Daoy (cell line): Measurements from ENCODE around the gene GRID1. TPM values are rescaled to one million over a fixed set of nuclear protein-coding genes. Genes with fewer than 3 reads are reported as not detected.
"Not testable (repeated sequence)": the region's sequence is repeated elsewhere in the genome, so short reads cannot be mapped to it uniquely, and the experiment has no call there.

Experiments
- DNase-seq: peaks from one replicate; pipeline ENCODE4 v3.0.0-alpha.2; 2015; ENCODE audit warnings: low read depth
- total RNA-seq: library from RNA; depleted of rRNA; stranded (reverse); fragments of >200 nt; shearing (Covaris generic); gene quantifications from 2 replicates; pipeline ENCODE4 v1.2.3, GENCODE V29; 2014

The GRID1 gene
- total RNA-seq, 1 experiment from 2014 or later: not detected

- no peak for DNase-seq
Observed at GRCh38 chr10:86192147-86192546, 174.4 kb downstream of the GRID1 start.

- no peak for DNase-seq
Observed at GRCh38 chr10:86191686-86192085, 174.9 kb downstream of the GRID1 start.

- DNase-seq: no peak
Observed at GRCh38 chr10:86191166-86191565, 175.4 kb downstream of the GRID1 start.

GRCh38 chr10:86190291-86190690 lies 176.3 kb downstream of the GRID1 start:
- DNase-seq: no peak

DNA sequence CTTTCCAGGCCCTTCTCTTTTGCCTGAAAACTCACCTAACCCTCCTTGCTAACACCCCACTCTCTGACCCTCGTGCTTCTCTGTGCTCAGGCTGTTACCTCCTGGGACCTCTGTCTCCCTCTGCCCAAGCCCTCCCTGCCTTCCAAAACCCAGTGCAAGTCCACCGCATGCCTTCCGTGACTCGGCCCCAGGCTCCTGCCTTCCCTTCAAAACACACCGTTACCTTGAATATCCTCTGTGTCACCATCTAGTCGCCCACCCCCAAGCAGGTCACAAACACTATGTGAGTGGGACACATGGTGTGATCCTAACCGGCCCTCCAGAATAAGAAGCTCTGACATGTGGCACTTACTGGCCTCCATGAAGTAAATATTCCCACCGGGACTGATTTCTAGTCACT lies 176.7 kb downstream of the GRID1 start:
- DNase-seq: no peak

- DNase-seq: no peak
Observed at GRCh38 chr10:86188796-86189558, 177.6 kb downstream of the GRID1 start.

- no peak for DNase-seq
Observed at GRCh38 chr10:86188326-86188725, 178.3 kb downstream of the GRID1 start.

- DNase-seq: no peak
Observed at GRCh38 chr10:86187499-86188239, 178.9 kb downstream of the GRID1 start.

GRCh38 chr10:86186633-86187032 lies 180.0 kb downstream of the GRID1 start:
- DNase-seq: no peak

DNA sequence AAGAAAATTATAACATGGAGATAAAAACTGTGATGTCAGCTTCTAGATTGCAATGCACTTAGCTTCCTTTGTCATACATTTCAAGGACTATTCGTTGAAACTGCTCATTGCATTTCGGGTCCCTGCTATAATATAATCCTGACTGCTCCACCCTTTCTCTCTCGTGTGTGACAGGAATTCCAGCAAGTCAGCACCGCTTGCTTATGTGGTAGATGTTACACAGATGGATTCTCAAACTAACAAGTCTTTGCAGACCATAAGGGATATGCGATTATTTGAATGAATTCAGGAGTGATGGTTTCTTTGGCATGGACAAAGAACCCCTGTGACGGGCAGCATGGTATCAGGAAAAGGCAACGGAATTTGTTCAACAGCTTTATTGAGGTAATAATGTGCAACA lies 184.0 kb downstream of the GRID1 start:
- DNase-seq: no peak

DNA sequence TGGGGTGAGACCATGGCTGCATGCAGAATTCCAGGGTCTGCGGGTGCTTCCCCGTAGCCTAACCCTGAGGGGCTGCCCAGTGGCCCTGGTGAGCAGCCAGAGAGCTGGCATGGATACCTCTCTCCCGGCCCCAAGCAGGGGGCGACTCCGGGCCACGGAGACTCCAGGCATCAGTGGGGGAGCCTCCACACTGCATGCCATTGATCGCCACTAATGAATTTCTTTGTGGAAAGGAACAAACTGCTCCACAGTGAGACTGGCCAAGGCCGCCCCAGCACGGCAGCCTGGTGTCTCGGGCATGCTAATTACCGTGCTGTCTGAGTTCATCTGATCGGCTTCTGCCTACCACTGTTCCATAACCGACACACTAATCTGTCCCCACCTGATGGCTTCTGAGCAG lies 184.4 kb downstream of the GRID1 start:
- DNase-seq: no peak

GRCh38 chr10:86180861-86181260 lies 185.7 kb downstream of the GRID1 start:
- no peak for DNase-seq

- DNase-seq: no peak
Observed at GRCh38 chr10:86179961-86180360, 186.6 kb downstream of the GRID1 start.

DNA sequence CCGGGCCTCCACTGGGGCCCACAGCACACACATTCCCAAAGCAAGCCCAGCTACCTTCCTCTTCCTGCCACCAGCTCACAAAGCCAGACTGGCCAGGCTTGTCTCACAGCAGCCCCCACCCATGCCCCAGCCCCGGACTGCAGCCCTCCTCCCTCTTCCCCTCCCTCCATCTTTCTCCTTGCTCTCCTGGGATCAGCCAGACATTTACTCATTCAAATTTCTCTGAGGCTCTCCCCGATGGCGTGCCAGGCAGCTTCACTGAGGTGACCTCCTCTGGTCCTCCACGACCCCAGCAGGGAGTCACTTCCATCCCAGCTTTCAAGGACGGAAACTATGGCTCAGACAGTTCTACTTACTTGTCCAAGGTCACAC lies 187.5 kb downstream of the GRID1 start:
- no peak for DNase-seq

DNA sequence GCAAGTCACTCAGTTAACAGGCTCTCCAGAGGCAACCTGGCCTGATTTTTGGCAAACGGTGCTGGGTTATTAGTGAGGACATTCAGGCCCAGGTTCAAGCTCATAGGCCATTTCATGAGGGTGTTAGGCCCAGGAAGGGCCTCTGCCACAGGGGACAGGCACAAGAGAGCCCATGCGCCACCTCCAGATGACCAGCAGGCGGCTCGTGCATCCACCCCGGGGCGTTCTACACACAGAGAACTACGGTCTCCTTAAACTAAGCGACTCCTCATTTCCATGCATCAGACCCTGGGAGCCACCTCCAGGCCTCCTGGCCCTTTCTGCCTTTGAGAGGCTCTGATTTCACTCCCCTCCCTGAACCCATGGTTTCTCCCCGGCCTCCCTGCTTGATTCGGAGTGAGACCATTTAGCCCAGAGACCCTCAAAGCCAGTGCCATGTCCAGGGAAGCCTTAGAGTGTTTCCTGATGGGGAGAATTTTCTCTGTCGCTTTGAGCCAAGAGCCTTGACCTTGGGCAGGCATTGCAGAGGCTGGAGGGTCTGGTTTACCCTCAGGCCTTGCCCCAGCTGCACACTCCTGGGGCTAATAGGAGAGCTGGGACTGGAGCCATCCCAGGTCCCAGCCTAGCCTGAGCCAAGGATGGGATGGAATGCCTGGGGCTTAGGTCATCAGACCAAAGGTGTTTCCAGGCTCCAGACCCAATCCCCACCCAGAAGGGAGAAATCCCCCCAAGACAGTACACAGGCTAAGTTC lies 188.0 kb downstream of the GRID1 start:
- DNase-seq: peak; percentile 6

DNA sequence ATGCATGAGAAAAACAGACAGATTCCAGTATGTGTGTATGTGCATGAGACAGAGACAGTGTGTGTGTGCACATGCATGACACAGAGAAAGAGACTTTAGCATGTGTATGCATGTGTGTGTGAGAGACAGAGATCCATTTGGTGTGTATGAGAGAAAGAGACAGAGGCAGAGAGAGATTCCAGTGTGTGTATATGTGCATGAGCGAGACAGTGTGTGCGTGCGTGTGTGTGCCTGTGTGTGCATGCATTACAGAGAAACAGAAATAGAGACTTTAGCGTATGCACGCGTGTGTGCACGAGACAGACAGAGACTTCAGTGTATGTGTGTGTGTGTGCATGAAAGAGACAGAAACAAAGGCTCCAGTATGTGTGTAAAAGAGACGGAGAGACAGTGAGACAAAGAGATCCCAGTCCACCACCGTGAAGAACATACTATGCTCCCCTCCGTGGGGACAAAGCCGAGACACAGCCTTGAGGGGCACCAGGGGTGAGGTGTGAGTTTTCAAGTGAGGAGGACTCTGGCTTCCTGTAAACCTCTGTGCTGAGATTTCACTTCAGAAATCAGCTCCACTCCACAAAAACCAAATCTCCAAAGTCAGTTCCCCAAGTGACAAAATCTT lies 188.9 kb downstream of the GRID1 start:
- DNase-seq: no peak

DNA sequence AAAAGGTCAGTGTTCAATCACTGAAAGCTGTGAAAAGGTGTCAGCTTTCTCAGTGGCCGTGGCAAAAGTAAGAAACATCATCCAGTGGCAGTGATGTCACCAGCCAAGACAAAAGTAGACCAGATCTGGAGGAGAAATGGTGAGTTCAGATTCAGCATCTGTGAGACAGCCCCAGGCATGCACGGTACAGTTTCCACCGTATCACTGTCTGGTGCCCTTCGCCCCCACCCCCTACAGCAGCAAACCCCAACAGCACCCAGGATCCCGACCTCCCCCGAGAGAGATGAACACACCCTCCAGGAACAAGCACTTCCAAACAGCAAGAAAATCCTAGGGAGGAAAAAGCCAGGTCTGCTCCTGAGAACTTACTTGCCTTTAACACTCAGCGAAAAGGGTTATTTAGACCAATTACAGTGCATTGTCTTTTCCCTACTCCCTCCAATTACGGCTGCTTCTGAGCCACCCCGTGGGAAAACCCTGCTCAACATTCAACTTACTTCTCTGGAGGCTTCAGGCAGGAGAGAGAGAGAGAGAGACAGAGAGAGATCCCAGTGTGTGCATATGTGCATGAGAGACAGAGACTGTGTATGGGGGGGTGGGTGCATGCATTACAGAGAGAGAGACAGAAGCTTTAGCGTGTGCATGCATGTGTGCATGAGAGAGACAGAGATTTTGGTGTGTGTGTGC lies 189.6 kb downstream of the GRID1 start:
- DNase-seq: no peak

- not testable (repeated sequence) for DNase-seq
Observed at GRCh38 chr10:86175476-86175875, 191.1 kb downstream of the GRID1 start.

DNA sequence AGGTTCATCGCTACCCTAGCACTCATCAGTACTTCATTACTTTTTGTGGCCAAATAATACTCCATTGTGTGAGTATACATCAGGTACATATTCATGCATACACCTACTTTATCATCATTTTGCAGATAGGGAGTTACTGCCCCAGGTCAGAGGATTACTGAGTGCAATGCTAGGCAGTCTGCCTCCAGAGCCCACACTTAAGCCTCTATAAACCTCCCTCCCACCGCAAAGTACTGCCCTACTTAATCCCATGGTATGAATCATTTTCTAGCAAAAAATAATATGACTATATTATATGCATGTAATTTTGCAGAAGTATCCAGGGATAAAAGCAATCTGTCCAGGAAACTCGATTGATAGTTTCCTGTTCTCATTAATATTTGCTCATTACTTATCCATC lies 194.3 kb downstream of the GRID1 start:
- no peak for DNase-seq

DNA sequence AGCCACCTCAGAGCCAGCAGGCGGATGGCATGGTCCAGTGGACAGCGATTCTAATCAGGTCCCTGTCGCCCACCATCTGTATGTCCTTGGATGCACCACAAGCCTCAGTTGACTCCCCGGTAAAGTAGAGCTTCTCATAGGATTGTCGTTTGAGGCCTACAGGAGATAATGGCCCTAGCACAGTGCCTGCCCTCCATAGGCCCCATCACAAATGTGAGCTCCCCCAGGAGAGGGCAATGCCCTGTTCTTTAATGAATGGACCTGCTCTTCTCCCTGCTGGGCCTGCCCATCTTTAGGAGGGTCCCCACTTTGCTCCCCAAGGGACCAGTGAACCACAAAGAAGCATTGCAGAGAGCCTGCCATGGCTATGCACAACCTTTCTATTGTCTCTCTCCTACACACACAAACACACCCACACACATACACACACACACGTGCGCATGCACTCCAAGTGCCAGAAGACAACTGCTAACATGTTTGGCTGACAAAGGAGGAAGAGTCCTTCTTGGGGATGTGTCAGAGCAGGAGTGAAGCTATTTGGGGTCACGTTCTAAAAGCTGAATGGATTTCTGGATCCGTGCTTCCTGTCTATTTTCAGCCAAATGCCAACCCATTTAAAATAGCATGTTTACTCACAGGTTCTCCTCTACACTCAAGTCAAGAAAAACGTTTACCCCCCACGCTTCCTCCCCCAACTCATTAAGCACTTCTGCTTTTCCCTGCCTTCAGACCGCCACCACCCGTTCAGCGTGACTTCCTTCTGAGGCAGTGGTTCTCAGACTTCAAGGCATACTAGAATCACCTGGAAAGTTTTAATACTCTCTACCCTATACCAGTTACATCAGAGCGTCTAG lies 196.1 kb downstream of the GRID1 start:
- no peak for DNase-seq
